Caco-2 (cell line): ENCODE data around the gene CCL4. TPM values are rescaled to one million over a fixed set of nuclear protein-coding genes. Genes with fewer than 3 reads are reported as not detected.
"Not testable (repeated sequence)": the region's sequence is repeated elsewhere in the genome, so short reads cannot be mapped to it uniquely, and the experiment has no call there.

Experiments
- BruUV-seq: library from RNA; stranded (reverse); fragments of 400-500 nt; replicated peaks from 2 replicates; lab custom pipeline; 2021; lab: Mats Ljungman, UMichigan
- CTCF ChIA-PET: fragments of 300-600 bp; sonication (Branson Sonifier 250); formaldehyde crosslinking; loops from one replicate; lab custom pipeline; 2022; ENCODE audit warnings: antibody characterized with exemption; lab: Charles Lee
- POLR2A ChIA-PET: fragments of 300-600 bp; sonication (Branson Sonifier 250); formaldehyde crosslinking; loops from one replicate; lab custom pipeline; 2022; ENCODE audit warnings: antibody characterized with exemption; lab: Charles Lee
- DNase-seq, 2 experiments: peaks; one replicate each; pipeline versions ENCODE4 v3.0.0 to v3.0.0-alpha.2; 2020 to 2022
- H3K27me3 ChIP-seq: replicated peaks from 2 replicates; pipeline ENCODE4 v1.6.0; 2011; ENCODE audit warnings: low read length; ENCODE audit not compliant: control insufficient read depth, insufficient read depth
- H3K36me3 ChIP-seq: 2 replicates; pipeline ENCODE4 v1.5.1; 2011; ENCODE audit warnings: low read length; ENCODE audit not compliant: control insufficient read depth, insufficient read depth
- H3K4me1 ChIP-seq: fragments of 250-450 bp; sonication (Bioruptor Pico); 2 replicates; pipeline ENCODE4 v1.5.1; 2020; ENCODE audit warnings: mild to moderate bottlenecking
- H3K4me3 ChIP-seq: 2 replicates; pipeline ENCODE4 v1.5.1; 2011; ENCODE audit warnings: low read depth, mild to moderate bottlenecking, control low read depth, low read length
- H3K9me3 ChIP-seq: fragments of 250-450 bp; sonication (Bioruptor Pico); 2 replicates; pipeline ENCODE4 v1.5.1; 2020; ENCODE audit warnings: mild to moderate bottlenecking, moderate library complexity
- H3K27ac Mint-ChIP-seq: one replicate; pipeline ENCODE4 v1.8.0; 2022; ENCODE audit warnings: mixed read lengths; ENCODE audit not compliant: unreplicated experiment
- H3K27me3 Mint-ChIP-seq: one replicate; pipeline ENCODE4 v1.8.0; 2022; ENCODE audit warnings: mixed read lengths; ENCODE audit not compliant: insufficient read depth, unreplicated experiment
- H3K36me3 Mint-ChIP-seq: one replicate; pipeline ENCODE4 v1.8.0; 2022; ENCODE audit warnings: mild to moderate bottlenecking, mixed read lengths; ENCODE audit not compliant: insufficient read depth, unreplicated experiment
- H3K4me1 Mint-ChIP-seq: one replicate; pipeline ENCODE4 v1.8.0; 2022; ENCODE audit warnings: low read depth, mixed read lengths; ENCODE audit not compliant: unreplicated experiment
- H3K4me3 Mint-ChIP-seq: one replicate; pipeline ENCODE4 v1.8.0; 2022; ENCODE audit warnings: mild to moderate bottlenecking, moderate library complexity, mixed read lengths; ENCODE audit not compliant: unreplicated experiment
- H3K9me3 Mint-ChIP-seq: one replicate; pipeline ENCODE4 v1.8.0; 2022; ENCODE audit warnings: mixed read lengths; ENCODE audit not compliant: unreplicated experiment
- intact Hi-C: fragments of 100-400 bp; cut with micrococcal nuclease; formaldehyde crosslinking; loops from one replicate; pipeline ENCODE4 v1.10.0; 2022; ENCODE audit not compliant: unreplicated experiment
- total RNA-seq: library from RNA; stranded (reverse); gene quantifications from 2 replicates; pipeline ENCODE4 v1.2.3, GENCODE V29; 2022
- TF ChIP-seq, protein P1 (sequence below), 2 experiments: fragments of 200-600 bp in 1 of 2; IDR thresholded peaks; 1 replicate in 1 of 2; 2 replicates in 1 of 2; pipeline versions ENCODE4 v1.5.1 to v1.8.0; 2011 to 2022; ENCODE audit warnings: antibody characterized with exemption in 1 of 2, control low read depth in 1 of 2, inconsistent platforms in 1 of 2, low read depth in 1 of 2, low read length in 1 of 2, mild to moderate bottlenecking in 1 of 2, moderate library complexity in 1 of 2; ENCODE audit not compliant: insufficient read depth in 1 of 2, severe bottlenecking in 1 of 2, unreplicated experiment in 1 of 2

The CCL4 gene
- total RNA-seq, 1 experiment from 2014 or later = not detected

DNA sequence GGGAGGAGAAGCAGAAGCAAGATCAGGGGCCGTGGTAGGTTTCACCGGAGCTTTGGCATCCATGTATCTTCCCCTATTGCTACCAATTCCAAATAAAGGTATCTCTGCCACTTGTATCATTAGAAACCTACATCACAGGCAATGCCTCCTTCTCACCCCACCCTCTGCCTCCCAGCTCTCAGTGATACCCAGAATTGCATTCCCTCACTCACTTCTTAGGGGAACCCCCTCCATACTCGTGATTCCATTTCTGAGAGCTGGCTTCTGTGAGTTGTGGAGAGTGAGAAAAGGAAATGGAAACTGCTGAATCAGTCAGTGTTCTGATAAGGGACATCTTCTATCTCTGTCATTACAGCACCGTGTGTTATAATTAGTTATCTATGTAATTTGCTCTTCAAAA, 11.4 kb upstream of the CCL4 start:
- Histone ChIP-seq H3K36me3 (no peaks in the 10 kb centered on the region), H3K9me3 (no peaks in the 10 kb centered on the region), H3K4me1 (no peaks in the 10 kb centered on the region), H3K4me3 (no peak overlapping the region), H3K27me3 (no peaks in the 10 kb centered on the region; the same call in 1 of the 2 replicates)
- no peaks in the 10 kb centered on the region for H3K4me1 Mint-ChIP-seq
- TF ChIP-seq, protein P1, sequence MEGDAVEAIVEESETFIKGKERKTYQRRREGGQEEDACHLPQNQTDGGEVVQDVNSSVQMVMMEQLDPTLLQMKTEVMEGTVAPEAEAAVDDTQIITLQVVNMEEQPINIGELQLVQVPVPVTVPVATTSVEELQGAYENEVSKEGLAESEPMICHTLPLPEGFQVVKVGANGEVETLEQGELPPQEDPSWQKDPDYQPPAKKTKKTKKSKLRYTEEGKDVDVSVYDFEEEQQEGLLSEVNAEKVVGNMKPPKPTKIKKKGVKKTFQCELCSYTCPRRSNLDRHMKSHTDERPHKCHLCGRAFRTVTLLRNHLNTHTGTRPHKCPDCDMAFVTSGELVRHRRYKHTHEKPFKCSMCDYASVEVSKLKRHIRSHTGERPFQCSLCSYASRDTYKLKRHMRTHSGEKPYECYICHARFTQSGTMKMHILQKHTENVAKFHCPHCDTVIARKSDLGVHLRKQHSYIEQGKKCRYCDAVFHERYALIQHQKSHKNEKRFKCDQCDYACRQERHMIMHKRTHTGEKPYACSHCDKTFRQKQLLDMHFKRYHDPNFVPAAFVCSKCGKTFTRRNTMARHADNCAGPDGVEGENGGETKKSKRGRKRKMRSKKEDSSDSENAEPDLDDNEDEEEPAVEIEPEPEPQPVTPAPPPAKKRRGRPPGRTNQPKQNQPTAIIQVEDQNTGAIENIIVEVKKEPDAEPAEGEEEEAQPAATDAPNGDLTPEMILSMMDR (IDR thresholded peaks at IDR 0.05; ENCODE audit: insufficient read depth in 1 of 2, low read depth in 1 of 2, low read length in 1 of 2, severe bottlenecking in 1 of 2, unreplicated experiment in 1 of 2) = no peak
- H3K9me3 Mint-ChIP-seq = no peaks in the 10 kb centered on the region
- ChIA-PET CTCF (no interaction called here), POLR2A (no interaction called here)
- intact Hi-C loops = no loop called here
- no peak for DNase-seq
- H3K27ac Mint-ChIP-seq = no peak overlapping the region
- H3K27me3 Mint-ChIP-seq = peaks cover 10% of the 10 kb centered on the region
- no TSS peak for BruUV-seq
- H3K36me3 Mint-ChIP-seq = no peaks in the 10 kb centered on the region
- H3K4me3 Mint-ChIP-seq = no peak overlapping the region

- H3K9me3 Mint-ChIP-seq, DNase-seq, CTCF ChIA-PET, POLR2A ChIA-PET, H3K4me3 ChIP-seq, H3K36me3 Mint-ChIP-seq, H3K36me3 ChIP-seq, BruUV-seq, H3K27ac Mint-ChIP-seq, H3K27me3 ChIP-seq, H3K4me1 ChIP-seq, H3K9me3 ChIP-seq, H3K4me3 Mint-ChIP-seq, H3K4me1 Mint-ChIP-seq, intact Hi-C loops: not testable (repeated sequence)
- H3K27me3 Mint-ChIP-seq = peaks cover 10% of the 10 kb centered on the region
Measured at GRCh38 chr17:36092715-36093114, 10.9 kb upstream of the CCL4 start.

GRCh38 chr17:36094232-36094631, 9.4 kb upstream of the CCL4 start:
- Mint-ChIP-seq H3K36me3 (no peaks in the 10 kb centered on the region), H3K27me3 (peaks cover 10% of the 10 kb centered on the region), H3K27ac (no peak overlapping the region), H3K4me3 (no peak overlapping the region), H3K4me1 (no peaks in the 10 kb centered on the region), H3K9me3 (no peaks in the 10 kb centered on the region)
- no peak for DNase-seq
- POLR2A ChIA-PET = no interaction called here
- intact Hi-C loops = no loop called here
- H3K9me3 ChIP-seq = no peaks in the 10 kb centered on the region
- H3K27me3 ChIP-seq = no peaks in the 10 kb centered on the region; the same call in 1 of the 2 replicates
- TF ChIP-seq, protein P1 (IDR thresholded peaks at IDR 0.05; ENCODE audit: insufficient read depth in 1 of 2, low read depth in 1 of 2, low read length in 1 of 2, severe bottlenecking in 1 of 2, unreplicated experiment in 1 of 2) = no peak
- H3K4me1 ChIP-seq = no peaks in the 10 kb centered on the region
- no peak overlapping the region for H3K4me3 ChIP-seq
- H3K36me3 ChIP-seq = no peaks in the 10 kb centered on the region
- CTCF ChIA-PET = no interaction called here
- BruUV-seq = no TSS peak

GRCh38 chr17:36094746-36095145, 8.9 kb upstream of the CCL4 start:
- no peak for DNase-seq
- no peaks in the 10 kb centered on the region for H3K27me3 ChIP-seq
- ChIA-PET POLR2A (no interaction called here), CTCF (no interaction called here)
- Mint-ChIP-seq H3K4me3 (no peak overlapping the region), H3K27ac (no peak overlapping the region), H3K27me3 (peaks cover 10% of the 10 kb centered on the region), H3K9me3 (no peaks in the 10 kb centered on the region), H3K36me3 (no peaks in the 10 kb centered on the region), H3K4me1 (no peaks in the 10 kb centered on the region)
- no TSS peak for BruUV-seq
- intact Hi-C loops = no loop called here
- no peaks in the 10 kb centered on the region for H3K9me3 ChIP-seq
- TF ChIP-seq, protein P1 (IDR thresholded peaks at IDR 0.05; ENCODE audit: insufficient read depth in 1 of 2, low read depth in 1 of 2, low read length in 1 of 2, severe bottlenecking in 1 of 2, unreplicated experiment in 1 of 2) = no peak
- no peaks in the 10 kb centered on the region for H3K36me3 ChIP-seq
- H3K4me3 ChIP-seq = no peak overlapping the region
- H3K4me1 ChIP-seq = no peaks in the 10 kb centered on the region
